Measurements from ENCODE around the gene SMCO3.
A peak's percentile ranks its signal among the peaks of the same experiment; 100 is the strongest.
"Not testable (repeated sequence)": the region's sequence is repeated elsewhere in the genome, so short reads cannot be mapped to it uniquely, and the experiment has no call there.

Gene SMCO3

DNA sequence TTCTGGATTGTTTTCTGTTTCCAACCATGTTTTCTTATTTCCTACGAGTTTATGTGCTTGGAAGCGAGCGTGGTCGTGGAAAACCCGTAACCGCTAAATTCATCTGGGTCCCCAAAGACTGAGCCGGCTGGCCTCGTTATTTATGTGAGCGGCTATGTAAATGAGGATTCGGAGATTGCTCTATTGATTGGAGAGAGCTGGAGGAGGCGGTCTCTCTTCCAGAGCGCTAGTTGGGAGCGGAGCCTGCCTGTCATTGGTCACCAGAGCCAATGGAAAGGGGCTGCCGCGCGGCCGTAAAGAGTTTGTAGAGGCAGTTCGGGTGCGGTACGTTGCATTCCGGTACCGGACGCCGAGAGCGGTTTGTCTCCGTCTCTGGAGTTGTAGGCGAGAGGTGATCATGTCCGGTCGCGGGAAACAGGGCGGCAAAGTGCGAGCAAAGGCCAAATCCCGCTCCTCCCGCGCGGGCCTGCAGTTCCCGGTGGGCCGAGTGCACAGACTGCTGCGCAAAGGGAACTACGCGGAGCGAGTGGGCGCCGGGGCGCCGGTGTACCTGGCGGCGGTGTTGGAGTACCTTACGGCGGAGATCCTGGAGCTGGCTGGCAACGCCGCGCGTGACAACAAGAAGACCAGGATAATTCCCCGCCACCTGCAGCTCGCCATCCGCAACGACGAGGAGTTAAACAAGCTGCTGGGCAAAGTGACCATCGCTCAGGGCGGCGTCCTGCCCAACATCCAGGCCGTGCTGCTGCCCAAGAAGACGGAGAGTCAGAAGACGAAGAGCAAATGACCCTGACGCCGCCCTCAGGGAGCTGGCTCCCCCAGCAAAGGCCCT lies 39.7 kb downstream of the SMCO3 start:
- peak; percentile 58 to 91 for DNase-seq

DNA sequence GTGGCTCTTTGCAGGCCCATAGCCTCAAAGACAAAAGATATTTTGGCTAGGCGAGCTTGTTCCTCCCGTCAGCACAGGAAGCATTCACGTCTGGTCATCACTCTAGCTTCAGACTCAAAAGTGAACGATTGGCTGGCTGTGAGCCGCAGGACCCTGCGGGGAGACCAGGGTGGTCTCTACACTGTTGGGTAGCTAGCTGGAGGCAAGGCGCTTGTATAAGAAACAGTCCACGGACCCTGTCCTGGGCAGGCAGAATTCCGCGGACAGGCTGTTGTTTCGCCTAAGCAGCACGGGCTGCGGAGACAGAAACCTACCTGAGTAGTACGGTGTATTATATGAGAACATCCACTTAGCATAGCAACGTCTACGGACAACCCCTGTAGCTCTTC lies 40.3 kb downstream of the SMCO3 start:
- DNase-seq: no peak

DNA sequence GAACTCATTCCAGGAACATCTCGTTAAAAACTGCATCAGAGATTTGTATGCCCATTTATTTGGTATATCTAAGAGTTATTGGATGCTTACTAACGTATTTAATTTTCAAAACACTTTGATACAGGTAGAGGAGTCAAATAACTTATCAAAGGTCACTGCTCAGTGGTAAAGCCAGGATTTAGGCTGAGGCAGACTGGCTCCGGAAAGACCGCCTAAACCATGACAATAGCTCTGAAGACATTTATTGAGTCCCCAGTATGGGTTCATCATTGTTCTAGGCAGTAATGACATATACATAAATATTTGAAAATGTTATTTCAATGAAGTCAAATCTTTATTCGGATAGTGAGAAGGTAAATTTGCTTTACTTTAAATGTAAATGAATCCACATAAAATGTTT lies 41.0 kb downstream of the SMCO3 start:
- DNase-seq: no peak

DNA sequence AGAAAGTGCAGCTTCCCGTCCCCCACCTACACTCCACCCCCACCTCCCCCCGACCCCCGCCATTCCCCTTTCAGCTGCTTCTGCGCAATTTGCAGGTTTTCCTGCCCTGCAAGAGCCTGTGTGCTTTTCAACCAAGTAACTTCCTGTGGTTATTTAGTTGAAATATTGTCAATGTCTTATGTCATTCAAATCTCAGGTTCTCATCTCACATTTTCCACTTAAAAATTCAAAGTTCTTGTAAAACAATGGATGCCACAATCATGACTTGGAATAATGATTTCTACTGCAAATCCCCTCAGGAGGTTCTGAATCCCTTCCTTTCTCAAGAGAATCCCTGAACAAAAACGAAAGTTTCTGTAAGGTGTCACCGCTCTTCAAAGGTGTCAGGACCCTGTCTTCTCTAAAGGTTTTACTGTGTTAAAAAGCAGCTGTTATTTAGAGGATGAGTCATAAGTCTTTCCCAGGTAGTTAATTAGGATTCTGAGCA lies 42.3 kb downstream of the SMCO3 start:
- peak in 1 of 2 donors; percentile 13 for DNase-seq

DNA sequence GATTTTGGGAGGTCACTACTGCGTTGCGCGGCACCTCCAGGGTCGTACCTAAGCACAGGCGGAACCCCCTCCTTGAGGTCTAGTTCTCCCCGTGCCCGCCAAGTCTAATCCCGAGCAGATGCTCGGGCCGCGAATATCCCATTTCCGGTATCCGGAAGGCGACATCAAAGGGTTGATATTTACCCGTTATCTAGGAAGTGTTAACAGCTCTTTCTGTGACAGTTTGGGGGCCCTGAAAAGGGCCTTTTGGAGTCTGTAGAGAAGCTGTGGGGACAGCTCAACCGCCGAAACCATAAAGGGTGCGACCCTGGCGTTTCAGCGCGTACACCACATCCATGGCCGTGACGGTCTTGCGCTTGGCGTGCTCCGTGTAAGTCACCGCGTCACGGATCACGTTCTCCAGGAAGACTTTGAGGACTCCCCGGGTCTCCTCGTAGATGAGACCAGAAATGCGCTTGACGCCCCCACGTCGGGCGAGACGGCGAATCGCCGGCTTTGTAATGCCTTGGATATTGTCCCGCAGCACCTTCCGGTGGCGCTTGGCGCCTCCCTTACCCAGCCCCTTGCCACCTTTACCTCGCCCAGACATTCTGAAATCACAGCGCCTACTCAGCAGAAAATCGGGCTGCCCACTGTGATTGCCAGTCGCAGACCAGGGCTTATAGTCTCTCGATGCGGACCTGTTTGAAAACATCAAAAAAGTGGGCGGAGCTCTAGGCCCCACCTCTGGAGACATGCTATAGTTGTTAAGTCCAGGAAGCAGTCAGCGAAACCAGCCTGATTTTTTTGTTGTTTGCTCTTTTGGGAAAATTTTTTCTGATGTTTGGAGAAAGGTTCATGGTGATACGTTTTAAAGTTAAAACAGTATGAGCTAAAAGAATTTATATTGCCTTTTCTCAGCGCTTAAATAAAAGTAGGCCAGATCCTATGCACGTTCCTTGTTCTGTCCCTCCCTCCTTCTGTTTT lies 43.2 kb downstream of the SMCO3 start:
- DNase-seq: peak; percentile 68 to 77

DNA sequence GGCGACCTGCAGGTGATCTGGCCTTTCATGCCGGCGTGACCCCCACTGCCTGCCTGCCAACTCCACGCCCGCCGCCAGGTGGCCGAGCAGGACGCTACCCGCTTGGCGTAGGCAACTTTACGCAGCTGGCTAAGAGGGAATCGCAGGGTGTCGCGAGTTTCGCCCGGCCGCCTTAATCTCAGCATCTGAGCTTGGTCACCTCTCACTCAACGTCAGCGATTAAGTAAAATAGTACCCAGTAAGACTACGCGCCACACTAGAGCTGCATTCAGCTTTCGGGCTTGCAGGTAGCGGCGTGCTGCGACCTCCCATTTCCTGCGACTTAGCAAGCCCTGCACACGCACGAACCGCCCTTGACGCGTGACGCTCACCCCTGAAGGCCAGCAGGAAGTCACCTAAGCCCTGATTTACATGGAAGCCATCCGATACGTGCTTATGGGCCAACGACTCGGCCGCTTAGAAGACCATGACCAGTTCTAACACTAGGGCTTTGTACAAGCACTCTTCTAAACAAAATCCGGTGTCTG lies 44.0 kb downstream of the SMCO3 start:
- DNase-seq: peak; percentile 58 to 73

DNA sequence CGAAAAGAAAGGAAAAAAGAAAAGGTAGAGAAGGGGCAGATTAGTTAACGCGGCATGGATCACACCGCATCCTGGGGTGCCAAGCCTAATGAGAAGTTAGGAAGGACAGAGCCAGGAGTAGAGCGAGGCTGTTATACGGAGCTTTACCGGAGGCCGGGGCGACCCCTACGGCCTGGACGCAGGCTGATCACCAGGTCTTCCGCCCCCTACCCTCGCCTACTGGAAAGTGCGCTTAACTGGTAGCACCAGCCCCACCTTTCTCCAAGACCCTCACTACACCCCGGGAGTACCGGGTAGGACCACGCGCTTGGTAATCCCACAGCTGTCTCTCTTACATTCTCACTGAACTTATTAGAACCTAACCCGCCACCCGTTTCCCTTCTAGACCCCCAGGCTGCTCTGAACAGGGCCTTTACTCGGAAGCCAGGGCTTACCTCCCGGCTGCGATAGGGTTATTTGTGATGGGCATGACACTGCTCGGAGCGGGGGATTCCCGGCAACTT lies 44.5 kb downstream of the SMCO3 start:
- peak in 1 of 2 donors; percentile 33 for DNase-seq

DNA sequence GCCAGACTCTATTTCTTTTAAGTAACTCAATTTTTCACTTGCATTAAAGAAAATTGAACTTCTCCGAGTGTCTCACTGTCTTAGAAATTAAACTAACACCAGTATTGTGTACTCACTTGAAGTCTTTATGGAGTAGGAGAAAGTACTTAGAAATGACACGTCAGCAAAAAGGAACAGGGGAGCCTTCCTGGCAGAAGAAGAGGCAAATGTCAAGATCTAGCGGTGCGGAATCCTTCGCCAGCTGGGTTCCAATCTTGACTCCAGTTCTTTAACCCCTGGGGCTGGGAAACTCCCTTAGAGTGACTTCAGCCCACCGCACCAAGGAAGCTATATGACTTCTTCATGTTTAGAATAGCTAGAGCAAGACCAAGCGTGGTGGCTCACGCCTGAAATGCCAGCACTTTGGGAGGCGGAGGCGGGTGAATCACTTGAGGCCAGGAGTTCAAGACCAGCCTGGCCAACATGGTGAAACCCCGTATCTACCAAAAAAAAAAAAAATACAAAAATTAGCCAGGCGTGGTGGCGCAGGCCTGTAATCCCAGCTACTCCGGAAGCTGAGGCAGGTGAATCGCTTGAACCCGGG lies 45.1 kb downstream of the SMCO3 start:
- DNase-seq: no peak

DNA sequence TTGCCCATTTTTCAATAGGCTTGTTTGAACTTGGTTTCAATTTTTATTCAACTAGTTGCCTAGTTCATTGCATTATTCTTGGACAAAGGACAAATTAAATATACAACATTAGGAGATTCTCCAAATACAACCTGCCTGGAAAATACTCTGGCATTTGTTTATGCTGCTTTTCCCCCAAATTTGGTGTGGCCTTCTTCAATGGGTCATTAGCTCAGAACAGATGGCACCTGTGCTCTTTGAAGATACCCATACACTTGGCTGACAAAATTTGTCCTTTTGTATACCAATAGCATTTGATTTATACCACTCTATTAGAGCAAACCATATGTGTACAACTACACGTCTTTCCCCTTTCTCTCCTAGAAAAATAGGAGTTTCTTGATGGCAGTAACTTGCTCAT lies 46.4 kb downstream of the SMCO3 start:
- no peak for DNase-seq

DNA sequence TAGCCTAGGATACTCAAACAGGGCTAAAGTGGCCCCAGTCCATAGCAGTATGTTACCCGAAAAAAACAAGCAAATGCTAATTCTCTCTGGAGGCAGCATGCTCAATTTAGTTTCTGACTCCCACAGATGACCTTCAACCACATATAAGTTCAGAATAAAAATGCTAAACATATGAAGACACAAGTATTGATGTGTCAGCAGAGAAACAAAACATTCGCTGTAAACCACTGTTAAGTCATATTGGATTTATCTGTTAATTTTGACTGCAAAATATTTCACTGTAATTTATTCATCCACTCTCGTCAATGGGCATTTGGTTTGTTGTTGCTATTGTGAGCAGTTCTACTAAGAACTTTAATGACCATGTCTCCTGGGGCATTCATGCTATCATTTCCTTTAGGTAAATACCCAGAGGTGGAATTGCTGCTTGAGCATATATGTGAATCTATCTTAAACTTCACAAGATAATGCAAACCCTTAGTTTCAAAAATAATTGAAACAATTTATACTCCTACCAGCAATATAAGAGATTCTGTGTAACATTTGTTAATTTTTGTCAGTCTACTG lies 47.2 kb downstream of the SMCO3 start:
- DNase-seq: no peak

DNA sequence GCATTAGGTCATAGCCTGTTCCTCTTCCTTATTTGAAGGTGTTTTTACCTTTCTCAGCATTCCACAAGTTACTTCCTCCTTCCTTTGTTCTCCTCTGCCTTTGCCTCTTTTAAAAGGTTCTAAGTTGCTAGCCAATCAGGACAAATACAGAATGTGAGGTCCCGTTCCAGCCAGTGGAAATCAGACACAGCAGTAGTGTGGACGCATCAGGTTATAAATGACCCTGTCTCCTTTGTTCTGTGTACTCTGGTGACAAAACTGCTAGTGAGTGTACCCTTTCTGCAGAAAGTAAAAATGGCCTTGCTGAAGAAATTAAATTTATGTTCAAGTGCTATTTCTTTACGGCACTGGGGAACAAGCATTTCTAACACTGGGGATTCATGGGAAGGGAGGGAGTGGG lies 48.0 kb downstream of the SMCO3 start:
- not testable (repeated sequence) for DNase-seq

DNA sequence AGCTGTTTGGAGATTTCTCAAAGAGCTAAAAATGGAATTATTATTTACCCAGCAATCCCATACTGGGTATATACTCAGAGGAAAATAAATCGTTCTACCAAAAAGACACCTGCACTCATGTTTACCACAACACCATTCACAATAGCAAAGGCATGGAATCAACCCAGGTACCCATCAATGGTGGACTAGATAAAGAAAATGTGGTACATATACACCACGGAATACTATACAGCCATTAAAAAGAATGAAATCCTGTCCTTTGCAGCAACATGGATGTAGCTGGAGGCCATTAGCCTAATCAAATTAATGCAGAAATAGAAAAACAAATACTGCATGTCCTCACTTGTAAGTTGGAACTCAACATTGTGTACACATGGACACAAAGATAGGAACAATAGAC lies 48.6 kb downstream of the SMCO3 start:
- no peak for DNase-seq

DNA sequence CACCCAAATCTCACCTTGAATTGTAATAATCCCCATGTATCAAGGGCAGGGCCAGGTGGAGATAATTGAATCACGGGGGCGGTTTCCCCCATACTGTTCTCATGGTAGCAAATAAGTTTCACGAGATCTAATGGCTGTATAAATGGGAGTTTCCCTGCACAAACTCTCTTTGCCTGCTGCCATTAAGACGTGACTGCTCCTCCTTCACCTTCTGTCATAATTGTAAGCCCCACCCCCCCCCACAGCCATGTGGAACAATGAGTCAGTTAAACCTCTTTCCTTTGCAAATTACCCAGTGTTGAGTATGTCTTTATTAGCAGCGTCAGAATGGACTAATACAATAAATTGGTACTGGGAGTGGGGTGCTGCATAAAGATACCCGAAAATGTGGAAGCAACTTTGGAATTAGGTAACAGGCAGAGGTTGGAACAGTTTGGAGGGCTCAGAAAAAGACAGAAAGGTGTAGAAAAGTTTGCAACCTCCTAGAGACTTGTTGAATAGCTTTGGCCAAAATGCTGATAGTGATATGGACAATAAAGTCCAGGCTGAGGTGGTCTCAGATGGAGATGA lies 54.2 kb downstream of the SMCO3 start:
- not testable (repeated sequence) for DNase-seq

DNA sequence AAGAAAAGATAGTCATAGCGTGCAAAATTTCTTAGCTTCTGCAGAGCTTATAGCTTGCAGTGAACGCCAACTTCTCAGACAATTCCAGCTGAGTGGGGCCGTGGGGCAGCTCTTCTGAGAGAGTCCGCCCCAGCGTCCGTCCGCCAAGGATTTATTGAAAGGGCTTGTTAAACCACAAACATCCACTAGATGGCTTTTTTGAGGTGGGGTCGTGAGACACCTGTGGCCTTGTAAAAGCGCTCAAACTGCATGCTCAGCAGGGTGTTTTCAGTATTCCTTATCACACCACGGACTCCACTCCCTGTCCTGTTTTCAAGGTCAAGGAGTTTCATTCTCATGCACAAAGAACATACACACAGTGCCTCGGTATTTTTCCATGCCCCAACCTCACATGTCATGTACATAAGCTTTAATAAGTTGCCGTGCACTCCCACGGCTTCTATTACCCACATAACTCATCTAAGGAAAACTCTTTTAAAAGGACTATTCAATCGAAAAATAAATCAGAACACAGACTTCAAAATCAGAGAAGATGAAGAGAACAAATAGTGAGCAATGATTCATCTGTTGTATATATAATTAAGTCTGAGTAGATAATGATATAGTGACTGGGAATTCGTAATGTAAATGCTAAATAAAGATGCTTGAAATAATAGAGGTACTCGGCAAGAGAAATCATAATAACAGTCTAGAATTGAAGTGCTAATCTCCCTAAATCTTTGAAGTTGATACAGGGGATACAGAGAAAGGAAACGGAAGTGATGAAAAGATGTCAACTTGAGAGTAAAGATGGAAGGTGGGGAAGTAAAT lies 57.4 kb downstream of the SMCO3 start:
- DNase-seq: no peak

Measured in bone marrow (tissue), 2 donors.